ENCODE data around the gene MMAB. TPM values are rescaled to one million over a fixed set of nuclear protein-coding genes. Genes with fewer than 3 reads are reported as not detected.
A peak's percentile ranks its signal among the peaks of the same experiment; 100 is the strongest.

The MMAB gene
- 10 to 100 TPM; 20.0 to 25.3 (median 21.0) TPM for total RNA-seq

DNA sequence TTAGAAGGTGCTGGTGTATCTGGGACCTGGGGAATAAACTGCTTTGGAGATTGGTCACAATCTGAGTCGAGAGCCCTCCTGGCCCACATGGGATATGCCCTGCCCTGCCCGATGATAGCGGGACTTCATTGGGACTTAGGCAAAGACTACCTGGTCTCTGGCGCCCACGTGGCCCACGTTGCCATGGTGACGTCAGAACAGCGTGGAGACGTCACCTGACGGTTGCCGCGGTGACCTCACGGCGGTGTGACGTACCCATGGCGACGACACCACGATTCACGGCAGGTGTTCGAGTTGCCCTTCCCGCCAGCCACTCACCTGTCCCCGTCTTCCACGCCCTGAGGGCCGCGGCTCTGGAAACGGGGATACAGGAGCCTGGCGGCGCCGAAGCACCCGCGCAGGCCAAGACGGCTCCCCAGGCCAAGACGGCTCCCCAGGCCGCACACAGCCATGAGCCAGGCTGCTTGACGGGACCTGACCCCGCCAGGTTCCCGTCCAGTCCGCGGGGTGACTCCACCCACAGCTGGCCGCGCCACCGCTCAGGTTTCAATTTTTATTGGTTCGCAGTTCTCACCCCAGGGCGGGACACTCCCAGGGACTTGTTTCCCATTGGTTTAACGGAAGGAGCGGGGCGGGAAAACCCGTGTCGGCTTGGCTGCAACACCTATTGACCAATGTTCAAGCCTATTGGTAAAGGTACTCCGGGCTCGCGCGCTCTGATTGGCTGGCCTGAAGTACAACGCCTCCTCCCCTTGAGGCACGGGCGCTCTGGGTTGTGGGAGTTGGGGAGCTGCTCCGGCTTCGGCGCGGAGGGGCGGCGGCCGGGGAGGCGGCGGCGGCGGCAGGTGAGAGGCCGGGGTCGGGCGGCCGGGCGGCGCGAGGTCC, at the start of gene MMAB, which contains the start of gene MVK:
Gene MMAB, minus strand, starts transcription at position 476 of the 885 bp plus-strand sequence. Its CDS starts 24 bp downstream, at position 452.
Gene MVK, plus strand, starts transcription at position 766 of the 885 bp plus-strand sequence. CDS start 1,029 bp downstream, outside the sequence.
- H3K9me3 ChIP-seq, result no peaks in the 10 kb centered on the region
- peak within 1 kb of the TSS; percentile 66 to 90 (median 84) for H3K4me3 ChIP-seq
- intact Hi-C loops (cut with DNase I), result no loop called here
- peaks cover 6 to 70% (median 39%) of the 10 kb centered on the region in 4 donors for H3K36me3 ChIP-seq
- peak within 1 kb of the TSS; percentile 77 to 89 (median 83) for H3K27ac ChIP-seq (replicated peaks in 1 of 4)
- H3K4me1 ChIP-seq, result peaks cover 19 to 33% (median 23%) of the 10 kb centered on the region in 4 donors
- TF ChIP-seq POLR2A (IDR thresholded peaks at IDR 0.05; ENCODE audit: low read depth) (no peak), CTCF (IDR thresholded peaks at IDR 0.05) (no peak), EP300 (IDR thresholded peaks at IDR 0.05) (peak; percentile 4), POLR2AphosphoS5 (IDR thresholded peaks at IDR 0.05) (peak; percentile 86 to 90)
- H3K27me3 ChIP-seq, result no peaks in the 10 kb centered on the region
- 2% methylated on average over 24 of the region's 74 CpGs for WGBS
- peak; percentile 100 for DNase-seq (ENCODE audit: extremely low spot score)

- Histone ChIP-seq H3K36me3 (no peaks in the 10 kb centered on the region), H3K27ac (replicated peaks in 1 of 4) (no peak overlapping the region), H3K4me1 (peaks cover 0 to 6% (median 5%) of the 10 kb centered on the region in 4 donors), H3K27me3 (peaks cover 0 to 47% (median 0%) of the 10 kb centered on the region in 4 donors), H3K4me3 (no peak overlapping the region), H3K9me3 (no peaks in the 10 kb centered on the region)
- 37% methylated on average over 22 of the region's 22 CpGs for WGBS
- DNase-seq (ENCODE audit: extremely low spot score), result no peak
- intact Hi-C loops (cut with DNase I), result no loop called here
- TF ChIP-seq POLR2AphosphoS5 (IDR thresholded peaks at IDR 0.05) (no peak), CTCF (IDR thresholded peaks at IDR 0.05) (no peak), POLR2A (IDR thresholded peaks at IDR 0.05; ENCODE audit: low read depth) (no peak), EP300 (IDR thresholded peaks at IDR 0.05) (no peak)
Observed at GRCh38 chr12:109621901-109622364, 48.6 kb upstream of the MMAB start.

DNA sequence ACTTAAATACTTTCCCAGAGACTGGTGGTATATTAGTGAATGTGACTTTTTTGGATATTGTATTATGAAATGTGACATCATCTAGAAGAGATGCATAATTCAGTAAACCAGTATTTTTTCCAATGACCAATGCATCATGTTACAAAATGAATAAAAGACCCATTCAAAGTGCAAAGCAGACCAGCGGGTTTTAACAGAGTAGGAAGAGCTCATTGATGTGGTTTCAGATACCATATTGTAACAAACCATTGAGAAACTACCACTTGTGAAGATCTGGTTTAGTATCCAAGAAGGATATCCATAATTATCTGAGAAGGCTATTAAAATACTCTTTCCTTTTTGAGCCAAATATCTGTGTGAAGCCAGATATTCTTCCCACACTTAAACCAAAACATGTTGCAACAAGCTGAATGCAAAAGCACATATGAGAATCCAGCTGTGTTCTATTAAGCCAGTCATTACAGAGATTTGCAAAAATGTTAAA, 47.9 kb upstream of the MMAB start:
- Histone ChIP-seq H3K36me3 (no peaks in the 10 kb centered on the region), H3K4me1 (peaks cover 0 to 6% (median 5%) of the 10 kb centered on the region in 4 donors), H3K9me3 (no peaks in the 10 kb centered on the region), H3K27me3 (peaks cover 0 to 44% (median 0%) of the 10 kb centered on the region in 4 donors), H3K4me3 (no peak overlapping the region), H3K27ac (replicated peaks in 1 of 4) (no peak overlapping the region)
- intact Hi-C loops (cut with DNase I), result no loop called here
- no peak for DNase-seq (ENCODE audit: extremely low spot score)
- TF ChIP-seq POLR2A (IDR thresholded peaks at IDR 0.05; ENCODE audit: low read depth) (no peak), CTCF (IDR thresholded peaks at IDR 0.05) (no peak), POLR2AphosphoS5 (IDR thresholded peaks at IDR 0.05) (no peak), EP300 (IDR thresholded peaks at IDR 0.05) (no peak)
- WGBS, result 58% methylated on average over 1 of the region's 1 CpG

GRCh38 chr12:109619002-109619604, 45.8 kb upstream of the MMAB start:
- no peak for DNase-seq (ENCODE audit: extremely low spot score)
- Histone ChIP-seq H3K9me3 (no peaks in the 10 kb centered on the region), H3K27me3 (peaks cover 0 to 44% (median 0%) of the 10 kb centered on the region in 4 donors), H3K4me1 (peaks cover 0 to 6% (median 5%) of the 10 kb centered on the region in 4 donors), H3K27ac (replicated peaks in 1 of 4) (no peak overlapping the region), H3K4me3 (no peak overlapping the region), H3K36me3 (no peaks in the 10 kb centered on the region)
- 88% methylated on average over 8 of the region's 8 CpGs for WGBS
- TF ChIP-seq EP300 (IDR thresholded peaks at IDR 0.05) (no peak), CTCF (IDR thresholded peaks at IDR 0.05) (no peak), POLR2A (IDR thresholded peaks at IDR 0.05; ENCODE audit: low read depth) (no peak), POLR2AphosphoS5 (IDR thresholded peaks at IDR 0.05) (no peak)
- intact Hi-C loops (cut with DNase I), result no loop called here

All from esophagus muscularis mucosa (tissue), 4 donors.